K562 (cell line): Measurements from ENCODE around the gene AGFG1. TPM values are rescaled to one million over a fixed set of nuclear protein-coding genes. Genes with fewer than 3 reads are reported as not detected.

ENCODE experiments used
- ASH1L ChIP-seq: fragments of 450-650 bp; IDR thresholded peaks from 2 replicates; pipeline ENCODE4 v1.6.1; 2018; ENCODE audit warnings: borderline replicate concordance, mild to moderate bottlenecking, low read depth; ENCODE audit not compliant: partially characterized antibody
- CCAR2 ChIP-seq: fragments of 200-400 bp; formaldehyde crosslinking; IDR thresholded peaks from 2 replicates; pipeline ENCODE4 v1.6.1; 2017; ENCODE audit warnings: mild to moderate bottlenecking, low read depth, low read length
- CREBBP ChIP-seq: IDR thresholded peaks from one replicate; pipeline ENCODE4 v1.6.1; 2012; ENCODE audit warnings: low read depth, mild to moderate bottlenecking, control low read depth, inconsistent platforms, low read length
- DPF2 ChIP-seq: fragments of 450-650 bp; IDR thresholded peaks from 2 replicates; pipeline ENCODE4 v1.6.1; 2016
- FOXM1 ChIP-seq, 2 experiments: fragments of 450-650 bp in 1 of 2; sonication (generic) in 1 of 2; formaldehyde crosslinking in 1 of 2; IDR thresholded peaks; 2 replicates each; pipeline versions ENCODE4 v1.6.1 to v1.9.0; 2017 to 2022; ENCODE audit warnings: low read depth in 2 of 2, mild to moderate bottlenecking in 2 of 2, missing genetic modification reagents in 1 of 2, moderate library complexity in 1 of 2
- FOXO4 ChIP-seq: fragments of 450-650 bp; formaldehyde crosslinking; IDR thresholded peaks from 2 replicates; pipeline ENCODE4 v1.4.0; 2020; ENCODE audit warnings: mild to moderate bottlenecking, moderate library complexity
- HNRNPLL ChIP-seq: fragments of 200-400 bp; formaldehyde crosslinking; IDR thresholded peaks from 2 replicates; pipeline ENCODE4 v1.6.1; 2017; ENCODE audit warnings: low read length, low read depth, mild to moderate bottlenecking; ENCODE audit not compliant: poor library complexity, severe bottlenecking
- JUND ChIP-seq, 2 experiments: IDR thresholded peaks; 2 replicates in 1 of 2; 3 replicates in 1 of 2; pipeline ENCODE4 v1.6.1; 2011; ENCODE audit warnings: borderline replicate concordance in 2 of 2, low read depth in 2 of 2, low read length in 2 of 2, improper control_type of control experiment in 1 of 2, missing biosample characterization in 1 of 2, missing genetic modification characterization in 1 of 2, missing genetic modification reagents in 1 of 2
- LCOR ChIP-seq: sonication (generic); formaldehyde crosslinking; IDR thresholded peaks from 2 replicates; pipeline ENCODE4 v1.8.0; 2022; ENCODE audit warnings: mild to moderate bottlenecking, missing genetic modification reagents
- MBD2 ChIP-seq: sonication (generic); IDR thresholded peaks from 2 replicates; pipeline ENCODE4 v1.6.1; 2016; ENCODE audit warnings: low read depth, borderline replicate concordance
- NFXL1 ChIP-seq: fragments of 450-650 bp; formaldehyde crosslinking; IDR thresholded peaks from 2 replicates; pipeline ENCODE4 v1.4.0; 2021; ENCODE audit warnings: mild to moderate bottlenecking
- PML ChIP-seq: IDR thresholded peaks from 2 replicates; pipeline ENCODE4 v1.6.1; 2012; ENCODE audit warnings: low read length, inconsistent platforms
- PPARD ChIP-seq: fragments of 250-450 bp; sonication (Bioruptor Pico); IDR thresholded peaks from 2 replicates; pipeline ENCODE4 v1.8.0; 2022; ENCODE audit warnings: inconsistent platforms, mild to moderate bottlenecking, moderate library complexity
- RHOXF2B ChIP-seq: fragments of 250-450 bp; sonication (Bioruptor Pico); conservative IDR thresholded peaks from 2 replicates; pipeline ENCODE4 v1.5.1; 2021
- SMAD3 ChIP-seq: fragments of 450-650 bp; formaldehyde crosslinking; conservative IDR thresholded peaks from 2 replicates; pipeline ENCODE4 v1.4.0; 2020; ENCODE audit warnings: mild to moderate bottlenecking
- ZEB2 ChIP-seq: fragments of 450-650 bp; IDR thresholded peaks from 2 replicates; pipeline ENCODE4 v1.6.1; 2016
- ZNF217 ChIP-seq: sonication (generic); formaldehyde crosslinking; IDR thresholded peaks from 2 replicates; pipeline ENCODE4 v1.8.0; 2022; ENCODE audit warnings: mild to moderate bottlenecking, missing genetic modification reagents
- ZNF23 ChIP-seq: fragments of 250-450 bp; sonication (Bioruptor Pico); IDR thresholded peaks from 2 replicates; pipeline ENCODE4 v1.4.0; 2020; ENCODE audit warnings: mild to moderate bottlenecking
- ZNF253 ChIP-seq: fragments of 250-450 bp; sonication (Bioruptor Pico); conservative IDR thresholded peaks from 2 replicates; pipeline ENCODE4 v1.6.1; 2021; ENCODE audit warnings: mild to moderate bottlenecking
- ZNF398 ChIP-seq: fragments of 250-450 bp; sonication (Bioruptor Pico); IDR thresholded peaks from 2 replicates; pipeline ENCODE4 v1.8.0; 2021; ENCODE audit warnings: moderate library complexity, mild to moderate bottlenecking, inconsistent platforms
- ZNF449 ChIP-seq: fragments of 250-450 bp; sonication (Bioruptor Pico); IDR thresholded peaks from 2 replicates; pipeline ENCODE4 v1.8.0; 2022; ENCODE audit warnings: moderate library complexity, mild to moderate bottlenecking, inconsistent platforms
- ZNF512 ChIP-seq: IDR thresholded peaks from 2 replicates; pipeline ENCODE4 v1.6.1; 2016; ENCODE audit warnings: missing genetic modification characterization, missing compliant biosample characterization
- ZNF780A ChIP-seq: fragments of 250-450 bp; sonication (Bioruptor Pico); IDR thresholded peaks from 2 replicates; pipeline ENCODE4 v1.5.0; 2021; ENCODE audit warnings: mild to moderate bottlenecking
- polyA plus RNA-seq, 8 experiments: library from polyadenylated mRNA; depleted of rRNA in 4 of 8; stranded (reverse) in 5 of 8; unstranded in 3 of 8; fragments of >200 nt; fragmentation: Nextera tagmentation in 2 of 8; fragmentation: Illumina TruSeq in 1 of 8; extraction: Ambion mirVana in 2 of 8; extraction: Trizol in 1 of 8; gene quantifications; 2 replicates each; pipeline versions ENCODE4 v1.2.1 to v1.2.3, GENCODE V29; 2011 to 2014; ENCODE audit warnings: inconsistent platforms in 1 of 8, missing spikeins in 1 of 8
- total RNA-seq, 7 experiments: library from RNA; depleted of rRNA in 6 of 7; stranded (reverse); fragments of >200 nt in 6 of 7; fragmentation: Illumina TruSeq in 2 of 7; extraction: Trizol in 2 of 7; gene quantifications; 2 replicates each; pipeline versions ENCODE4 v1.2.1 to v1.2.3, GENCODE V29; 2011 to 2021; ENCODE audit warnings: low replicate concordance in 1 of 7

AGFG1 gene
- total and polyA plus RNA-seq, 9 of the 15 experiments (the other 6 are each of a cell fraction or from before 2014, with no cell fraction given) = 11.2 to 97.5 (median 36.0) TPM

- no peak for TF ChIP-seq ZNF512 (tag)
- no peak for TF ChIP-seq ZNF398 (CRISPR knock-in tag)
- peak; percentile 34; the same call in 1 of the 2 replicates for TF ChIP-seq LCOR (CRISPR knock-in tag)
- no peak for TF ChIP-seq ZNF253 (CRISPR knock-in tag)
- peak; percentile 96 for TF ChIP-seq FOXM1 (IDR thresholded peaks at IDR 0.05; ENCODE audit: low read depth)
- no peak for TF ChIP-seq FOXM1 (CRISPR knock-in tag; IDR thresholded peaks at IDR 0.05; ENCODE audit: low read depth)
- peak; percentile 99 for TF ChIP-seq DPF2
- peak; percentile 99 for TF ChIP-seq PML
- TF ChIP-seq ZNF217 (CRISPR knock-in tag) = no peak
- TF ChIP-seq SMAD3 (CRISPR knock-in tag) = no peak
- TF ChIP-seq HNRNPLL = no peak
- TF ChIP-seq ZNF23 = no peak
- no peak for TF ChIP-seq ZNF449 (CRISPR knock-in tag)
- TF ChIP-seq FOXO4 = no peak
- no peak for TF ChIP-seq RHOXF2B (CRISPR knock-in tag)
- no peak for TF ChIP-seq ZNF780A (CRISPR knock-in tag)
- peak; percentile 46; the same call in 1 of the 2 replicates for TF ChIP-seq MBD2
- TF ChIP-seq CREBBP = no peak
- no peak for TF ChIP-seq CCAR2
- no peak for TF ChIP-seq NFXL1 (CRISPR knock-in tag)
- TF ChIP-seq ASH1L = no peak
- no peak for TF ChIP-seq PPARD (CRISPR knock-in tag)
- peak; percentile 72 for TF ChIP-seq JUND (IDR thresholded peaks at IDR 0.05; ENCODE audit: borderline replicate concordance, low read depth, low read length)
- TF ChIP-seq JUND (tag; IDR thresholded peaks at IDR 0.05; ENCODE audit: borderline replicate concordance, low read depth, low read length) = peak; percentile 50; the same call in 2 of the 3 replicates
- TF ChIP-seq ZEB2 = peak; percentile 78
These were observed 20.9 kb upstream of the AGFG1 start (continued) for GRCh38 chr2:227450926-227451654.
